Measurements from ENCODE around the gene MPP3. TPM values are rescaled to one million over a fixed set of nuclear protein-coding genes. Genes with fewer than 3 reads are reported as not detected.
A peak's percentile ranks its signal among the peaks of the same experiment; 100 is the strongest.

MPP3 gene
- total RNA-seq, 1 experiment from 2014 or later: 5.7 TPM

DNA sequence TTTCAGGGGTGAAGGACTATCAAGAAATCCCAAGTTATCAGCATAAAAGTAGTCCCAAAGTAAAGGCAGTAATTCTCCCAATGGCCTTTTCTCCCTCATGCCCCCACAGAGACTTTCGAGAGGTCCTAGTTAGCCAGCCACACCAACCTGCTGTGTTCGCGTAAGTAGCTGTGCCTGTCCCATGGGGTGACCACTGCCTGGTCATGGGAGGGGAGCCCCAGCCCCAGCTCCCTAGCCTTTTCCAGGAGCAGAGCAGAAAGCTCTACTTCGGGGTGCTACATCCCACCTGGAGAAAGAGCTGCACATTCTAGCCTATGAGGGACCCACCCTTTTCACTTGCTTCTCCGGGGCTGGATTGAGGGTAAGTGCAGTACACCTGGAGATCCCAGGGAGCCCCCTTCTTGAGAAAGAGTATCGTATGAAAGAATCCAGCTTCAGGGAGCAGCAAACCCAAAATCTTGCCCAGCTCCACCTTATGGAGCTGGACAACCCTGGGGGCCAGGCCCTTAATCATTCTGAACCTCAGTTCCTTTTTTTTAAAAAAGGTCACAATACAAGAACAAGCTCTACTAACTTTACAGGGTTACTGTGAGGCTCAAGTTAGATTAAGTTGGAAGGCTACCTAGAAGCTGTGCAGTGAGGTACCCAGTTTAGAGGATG, 65.8 kb downstream of the MPP3 start:
- Histone ChIP-seq H3K4me3 (ENCODE audit: low read depth, low read length, poor library complexity, severe bottlenecking) (no peak overlapping the region), H3K36me3 (ENCODE audit: insufficient read depth, low read length, poor library complexity, severe bottlenecking) (no peaks in the 10 kb centered on the region), H3K27ac (ENCODE audit: low read depth, low read length, poor library complexity, severe bottlenecking) (no peak overlapping the region), H3K9me3 (ENCODE audit: low read depth, low read length, poor library complexity, severe bottlenecking) (no peaks in the 10 kb centered on the region), H3K27me3 (replicated peaks; ENCODE audit: insufficient read depth, low read depth, low read length, poor library complexity) (no peaks in the 10 kb centered on the region), H3K4me1 (ENCODE audit: insufficient read depth, low read length, poor library complexity, severe bottlenecking) (no peaks in the 10 kb centered on the region)
- no TSS peak for BruUV-seq (replicated peaks)
- intact Hi-C loops (cut with micrococcal nuclease; ENCODE audit: unreplicated experiment): no loop called here
- no peak for DNase-seq (ENCODE audit: low spot score)
- ChIA-PET POLR2A (ENCODE audit: low non-redundant PET) (interaction anchor here (0.6 kb wide), 1 partner anchor 22 kb away, joined by 4 read pairs; no protein-coding TSS in a partner anchor), CTCF (interaction anchor here (0.6 to 0.9 kb wide), 2 partner anchors 88 to 91 kb away, joined by 3 read pairs; no protein-coding TSS in a partner anchor)
- no peak for TF ChIP-seq CTCF (conservative IDR thresholded peaks at IDR 0.05; ENCODE audit: low read depth, low read length)
- TF ChIP-seq EZH2 (IDR thresholded peaks at IDR 0.05; ENCODE audit: borderline replicate concordance, low read depth, low read length, poor library complexity, severe bottlenecking): no peak

- Histone ChIP-seq H3K27me3 (replicated peaks; ENCODE audit: insufficient read depth, low read depth, low read length, poor library complexity) (no peaks in the 10 kb centered on the region), H3K9me3 (ENCODE audit: low read depth, low read length, poor library complexity, severe bottlenecking) (no peaks in the 10 kb centered on the region), H3K4me3 (ENCODE audit: low read depth, low read length, poor library complexity, severe bottlenecking) (no peak overlapping the region), H3K4me1 (ENCODE audit: insufficient read depth, low read length, poor library complexity, severe bottlenecking) (no peaks in the 10 kb centered on the region), H3K36me3 (ENCODE audit: insufficient read depth, low read length, poor library complexity, severe bottlenecking) (no peaks in the 10 kb centered on the region), H3K27ac (ENCODE audit: low read depth, low read length, poor library complexity, severe bottlenecking) (no peak overlapping the region)
- ChIA-PET POLR2A (ENCODE audit: low non-redundant PET) (interaction anchor here (0.6 kb wide), 1 partner anchor 21 kb away, joined by 4 read pairs; no protein-coding TSS in a partner anchor), CTCF (interaction anchor here (0.6 to 0.9 kb wide), 2 partner anchors 87 to 91 kb away, joined by 3 read pairs; no protein-coding TSS in a partner anchor)
- peak; percentile 60 for DNase-seq (ENCODE audit: low spot score)
- TF ChIP-seq EZH2 (IDR thresholded peaks at IDR 0.05; ENCODE audit: borderline replicate concordance, low read depth, low read length, poor library complexity, severe bottlenecking) (no peak), CTCF (conservative IDR thresholded peaks at IDR 0.05; ENCODE audit: low read depth, low read length) (peak; percentile 73)
- intact Hi-C loops (cut with micrococcal nuclease; ENCODE audit: unreplicated experiment): no loop called here
- no TSS peak for BruUV-seq (replicated peaks)
Measured at GRCh38 chr17:43766413-43767052, 66.4 kb downstream of the MPP3 start.

DNA sequence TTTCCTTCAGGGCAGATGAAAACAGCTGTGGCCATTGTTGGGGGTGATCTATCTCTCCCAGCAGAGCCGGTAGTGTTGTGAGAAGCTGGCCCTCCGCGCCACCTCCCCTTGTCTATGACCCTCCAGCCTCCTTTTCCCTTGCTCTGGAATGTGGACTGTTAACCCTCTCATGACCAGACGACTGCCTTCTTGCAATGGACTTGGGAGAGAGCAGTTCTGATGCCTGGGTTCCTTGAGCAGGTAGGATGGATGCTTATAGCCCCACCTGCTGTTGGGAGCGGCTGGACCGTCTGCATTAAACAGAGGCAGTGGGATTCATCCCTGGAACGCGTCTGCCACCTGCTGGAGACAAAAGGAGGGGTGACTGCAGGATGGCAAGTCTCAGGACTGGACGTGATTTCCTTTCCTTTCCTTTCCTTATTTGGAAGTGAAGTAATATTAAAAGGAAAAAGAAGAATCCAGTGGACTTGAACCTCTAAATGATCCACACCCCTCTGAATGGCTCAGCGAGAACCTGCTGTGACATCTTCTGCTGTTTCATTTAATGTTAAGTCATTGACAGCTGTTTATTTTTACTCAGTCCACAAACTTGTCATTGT, 72.6 kb downstream of the MPP3 start:
- no peaks in the 10 kb centered on the region for H3K4me1 ChIP-seq (ENCODE audit: insufficient read depth, low read length, poor library complexity, severe bottlenecking)
- no peaks in the 10 kb centered on the region for H3K36me3 ChIP-seq (ENCODE audit: insufficient read depth, low read length, poor library complexity, severe bottlenecking)
- H3K27me3 ChIP-seq (replicated peaks; ENCODE audit: insufficient read depth, low read depth, low read length, poor library complexity): no peaks in the 10 kb centered on the region
- TF ChIP-seq CTCF (conservative IDR thresholded peaks at IDR 0.05; ENCODE audit: low read depth, low read length) (peak; percentile 91), EZH2 (IDR thresholded peaks at IDR 0.05; ENCODE audit: borderline replicate concordance, low read depth, low read length, poor library complexity, severe bottlenecking) (no peak)
- H3K4me3 ChIP-seq (ENCODE audit: low read depth, low read length, poor library complexity, severe bottlenecking): no peak overlapping the region
- ChIA-PET CTCF (interaction anchor here (0.6 to 1.2 kb wide), 4 partner anchors 60 to 109 kb away, joined by 3 to 6 read pairs (median 3); no protein-coding TSS in a partner anchor), POLR2A (ENCODE audit: low non-redundant PET) (no interaction called here)
- intact Hi-C loops (cut with micrococcal nuclease; ENCODE audit: unreplicated experiment): loop anchor here (1.0 to 2.0 kb wide), 2 partner anchors 66 to 184 kb away; no protein-coding TSS in a partner anchor
- BruUV-seq (replicated peaks): no TSS peak
- peak; percentile 81 for DNase-seq (ENCODE audit: low spot score)
- no peaks in the 10 kb centered on the region for H3K9me3 ChIP-seq (ENCODE audit: low read depth, low read length, poor library complexity, severe bottlenecking)
- H3K27ac ChIP-seq (ENCODE audit: low read depth, low read length, poor library complexity, severe bottlenecking): no peak overlapping the region

All from A673 (cell line).